HG03469 (cell line): ENCODE measurements around the gene KCNIP4.
"Not testable (repeated sequence)": the region's sequence is repeated elsewhere in the genome, so short reads cannot be mapped to it uniquely, and the experiment has no call there.

Experiments
- ATAC-seq: cut with Tn5 transposase; IDR thresholded peaks from one replicate; pipeline ENCODE4 v1.9.1; 2021; ENCODE audit warnings: mild to moderate bottlenecking, moderate library complexity, moderate number of reproducible peaks; ENCODE audit not compliant: unreplicated experiment

Gene KCNIP4

GRCh38 chr4:20816287-20816686, 1132.3 kb downstream of the KCNIP4 start:
- no peak for ATAC-seq

GRCh38 chr4:20813700-20814099, 1134.9 kb downstream of the KCNIP4 start:
- no peak for ATAC-seq

GRCh38 chr4:20809812-20810211, 1138.8 kb downstream of the KCNIP4 start:
- no peak for ATAC-seq

- no peak for ATAC-seq
Measured at GRCh38 chr4:20805716-20806115, 1142.9 kb downstream of the KCNIP4 start.

- no peak for ATAC-seq
Measured at GRCh38 chr4:20787940-20788665, 1160.5 kb downstream of the KCNIP4 start.

- not testable (repeated sequence) for ATAC-seq
Measured at GRCh38 chr4:20783134-20783533, 1165.4 kb downstream of the KCNIP4 start.

GRCh38 chr4:20778896-20779295, 1169.7 kb downstream of the KCNIP4 start:
- no peak for ATAC-seq

- ATAC-seq, result peak; percentile 58
Measured at GRCh38 chr4:20773144-20773997, 1175.2 kb downstream of the KCNIP4 start.

- ATAC-seq, result no peak
Measured at GRCh38 chr4:20764366-20764992, 1184.1 kb downstream of the KCNIP4 start.

GRCh38 chr4:20761826-20762225, 1186.7 kb downstream of the KCNIP4 start:
- no peak for ATAC-seq

GRCh38 chr4:20761382-20761781, 1187.2 kb downstream of the KCNIP4 start:
- no peak for ATAC-seq

- no peak for ATAC-seq
Measured at GRCh38 chr4:20760053-20760452, 1188.5 kb downstream of the KCNIP4 start.

GRCh38 chr4:20754036-20754435, 1194.5 kb downstream of the KCNIP4 start:
- no peak for ATAC-seq

- no peak for ATAC-seq
Measured at GRCh38 chr4:20752641-20753040, 1195.9 kb downstream of the KCNIP4 start.

- not testable (repeated sequence) for ATAC-seq
Measured at GRCh38 chr4:20746000-20746399, 1202.6 kb downstream of the KCNIP4 start.

GRCh38 chr4:20735931-20736330, 1212.6 kb downstream of the KCNIP4 start:
- ATAC-seq, result no peak

GRCh38 chr4:20724915-20725314, 1223.7 kb downstream of the KCNIP4 start:
- ATAC-seq, result no peak

- ATAC-seq, result no peak
Measured at GRCh38 chr4:20723463-20723862, 1225.1 kb downstream of the KCNIP4 start.

GRCh38 chr4:20723019-20723418, 1225.6 kb downstream of the KCNIP4 start:
- no peak for ATAC-seq

- ATAC-seq, result no peak
Measured at GRCh38 chr4:20711335-20711734, 1237.2 kb downstream of the KCNIP4 start.

- peak; percentile 99 for ATAC-seq
Measured at GRCh38 chr4:20700007-20700761, 1248.4 kb downstream of the KCNIP4 start, which contains the start of gene PACRGL. TSS of gene PACRGL (plus strand) at chr4:20700458. CDS start at chr4:20704482, 4,024 bp downstream.
